Measurements from ENCODE around the gene MRPL4. TPM values are rescaled to one million over a fixed set of nuclear protein-coding genes. Genes with fewer than 3 reads are reported as not detected.
A peak's percentile ranks its signal among the peaks of the same experiment; 100 is the strongest.

The MRPL4 gene
- total and polyA plus RNA-seq, 2 of the 13 experiments (the other 11 are each of a cell fraction or from before 2014, with no cell fraction given) = 40.6 to 42.5 TPM

DNA sequence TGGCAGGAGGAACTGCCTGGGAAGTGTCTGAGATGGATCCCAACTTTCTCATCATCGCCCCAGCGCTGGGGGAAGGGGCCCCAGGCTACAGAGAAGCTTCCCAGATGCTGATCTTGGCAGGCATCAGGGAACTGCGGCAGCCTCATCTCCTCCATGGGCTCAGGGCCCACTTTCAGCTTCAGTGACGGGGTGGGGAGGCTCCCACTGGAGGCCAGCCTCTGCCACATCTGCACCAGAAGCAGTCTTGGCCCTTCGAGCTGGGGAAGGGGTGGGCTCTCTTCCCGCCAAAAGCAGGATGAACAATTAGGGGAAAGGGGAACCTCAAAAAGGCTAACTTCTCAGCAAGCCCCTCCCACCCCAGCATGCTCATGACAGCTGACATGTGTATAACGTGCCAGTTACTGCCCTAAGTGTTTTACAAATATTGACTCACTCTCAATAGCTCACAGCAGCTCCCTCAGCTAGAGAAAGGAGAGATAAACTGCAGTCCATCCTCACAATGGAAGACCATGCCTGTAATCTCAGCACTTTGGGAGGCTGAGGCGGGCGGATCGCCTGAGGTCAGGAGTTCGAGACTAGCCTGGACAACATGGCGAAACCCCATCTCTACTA lies 13.7 kb upstream of the MRPL4 start (continued):
- TF ChIP-seq, protein P1, sequence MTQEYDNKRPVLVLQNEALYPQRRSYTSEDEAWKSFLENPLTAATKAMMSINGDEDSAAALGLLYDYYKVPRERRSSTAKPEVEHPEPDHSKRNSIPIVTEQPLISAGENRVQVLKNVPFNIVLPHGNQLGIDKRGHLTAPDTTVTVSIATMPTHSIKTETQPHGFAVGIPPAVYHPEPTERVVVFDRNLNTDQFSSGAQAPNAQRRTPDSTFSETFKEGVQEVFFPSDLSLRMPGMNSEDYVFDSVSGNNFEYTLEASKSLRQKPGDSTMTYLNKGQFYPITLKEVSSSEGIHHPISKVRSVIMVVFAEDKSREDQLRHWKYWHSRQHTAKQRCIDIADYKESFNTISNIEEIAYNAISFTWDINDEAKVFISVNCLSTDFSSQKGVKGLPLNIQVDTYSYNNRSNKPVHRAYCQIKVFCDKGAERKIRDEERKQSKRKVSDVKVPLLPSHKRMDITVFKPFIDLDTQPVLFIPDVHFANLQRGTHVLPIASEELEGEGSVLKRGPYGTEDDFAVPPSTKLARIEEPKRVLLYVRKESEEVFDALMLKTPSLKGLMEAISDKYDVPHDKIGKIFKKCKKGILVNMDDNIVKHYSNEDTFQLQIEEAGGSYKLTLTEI (CRISPR knock-in tag; conservative IDR thresholded peaks at IDR 0.05) = no peak
- TF ChIP-seq, protein P2, sequence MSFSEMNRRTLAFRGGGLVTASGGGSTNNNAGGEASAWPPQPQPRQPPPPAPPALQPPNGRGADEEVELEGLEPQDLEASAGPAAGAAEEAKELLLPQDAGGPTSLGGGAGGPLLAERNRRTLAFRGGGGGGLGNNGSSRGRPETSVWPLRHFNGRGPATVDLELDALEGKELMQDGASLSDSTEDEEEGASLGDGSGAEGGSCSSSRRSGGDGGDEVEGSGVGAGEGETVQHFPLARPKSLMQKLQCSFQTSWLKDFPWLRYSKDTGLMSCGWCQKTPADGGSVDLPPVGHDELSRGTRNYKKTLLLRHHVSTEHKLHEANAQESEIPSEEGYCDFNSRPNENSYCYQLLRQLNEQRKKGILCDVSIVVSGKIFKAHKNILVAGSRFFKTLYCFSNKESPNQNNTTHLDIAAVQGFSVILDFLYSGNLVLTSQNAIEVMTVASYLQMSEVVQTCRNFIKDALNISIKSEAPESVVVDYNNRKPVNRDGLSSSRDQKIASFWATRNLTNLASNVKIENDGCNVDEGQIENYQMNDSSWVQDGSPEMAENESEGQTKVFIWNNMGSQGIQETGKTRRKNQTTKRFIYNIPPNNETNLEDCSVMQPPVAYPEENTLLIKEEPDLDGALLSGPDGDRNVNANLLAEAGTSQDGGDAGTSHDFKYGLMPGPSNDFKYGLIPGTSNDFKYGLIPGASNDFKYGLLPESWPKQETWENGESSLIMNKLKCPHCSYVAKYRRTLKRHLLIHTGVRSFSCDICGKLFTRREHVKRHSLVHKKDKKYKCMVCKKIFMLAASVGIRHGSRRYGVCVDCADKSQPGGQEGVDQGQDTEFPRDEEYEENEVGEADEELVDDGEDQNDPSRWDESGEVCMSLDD (CRISPR knock-in tag; IDR thresholded peaks at IDR 0.05; ENCODE audit: borderline replicate concordance) = no peak
- TF ChIP-seq TARDBP (CRISPR knock-in tag; IDR thresholded peaks at IDR 0.05) (peak; percentile 51; the same call in 1 of the 2 replicates), RCOR2 (CRISPR knock-in tag; IDR thresholded peaks at IDR 0.05) (peak; percentile 75), ATAD3A (CRISPR knock-in tag; IDR thresholded peaks at IDR 0.05) (no peak), CREM (IDR thresholded peaks at IDR 0.05) (peak; percentile 18; the same call in 1 of the 2 replicates), CREM (CRISPR knock-in tag; IDR thresholded peaks at IDR 0.05) (no peak), ZNF564 (CRISPR knock-in tag; IDR thresholded peaks at IDR 0.05) (no peak), RFXANK (CRISPR knock-in tag; IDR thresholded peaks at IDR 0.05) (no peak), ZNF513 (CRISPR knock-in tag; conservative IDR thresholded peaks at IDR 0.05) (no peak), CEBPG (CRISPR knock-in tag; IDR thresholded peaks at IDR 0.05) (0 out of 2 replicates have a peak, but pooled peaks have one; percentile 35), ZNF432 (CRISPR knock-in tag; IDR thresholded peaks at IDR 0.05; ENCODE audit: borderline replicate concordance) (no peak), ZNF724P (CRISPR knock-in tag; IDR thresholded peaks at IDR 0.05; ENCODE audit: borderline replicate concordance) (no peak), ZFX (CRISPR knock-in tag; IDR thresholded peaks at IDR 0.05; ENCODE audit: low read depth) (peak; percentile 22; the same call in 1 of the 2 replicates), GATAD2A (CRISPR knock-in tag; IDR thresholded peaks at IDR 0.05) (peak; percentile 39)
- TF ChIP-seq, protein P3, sequence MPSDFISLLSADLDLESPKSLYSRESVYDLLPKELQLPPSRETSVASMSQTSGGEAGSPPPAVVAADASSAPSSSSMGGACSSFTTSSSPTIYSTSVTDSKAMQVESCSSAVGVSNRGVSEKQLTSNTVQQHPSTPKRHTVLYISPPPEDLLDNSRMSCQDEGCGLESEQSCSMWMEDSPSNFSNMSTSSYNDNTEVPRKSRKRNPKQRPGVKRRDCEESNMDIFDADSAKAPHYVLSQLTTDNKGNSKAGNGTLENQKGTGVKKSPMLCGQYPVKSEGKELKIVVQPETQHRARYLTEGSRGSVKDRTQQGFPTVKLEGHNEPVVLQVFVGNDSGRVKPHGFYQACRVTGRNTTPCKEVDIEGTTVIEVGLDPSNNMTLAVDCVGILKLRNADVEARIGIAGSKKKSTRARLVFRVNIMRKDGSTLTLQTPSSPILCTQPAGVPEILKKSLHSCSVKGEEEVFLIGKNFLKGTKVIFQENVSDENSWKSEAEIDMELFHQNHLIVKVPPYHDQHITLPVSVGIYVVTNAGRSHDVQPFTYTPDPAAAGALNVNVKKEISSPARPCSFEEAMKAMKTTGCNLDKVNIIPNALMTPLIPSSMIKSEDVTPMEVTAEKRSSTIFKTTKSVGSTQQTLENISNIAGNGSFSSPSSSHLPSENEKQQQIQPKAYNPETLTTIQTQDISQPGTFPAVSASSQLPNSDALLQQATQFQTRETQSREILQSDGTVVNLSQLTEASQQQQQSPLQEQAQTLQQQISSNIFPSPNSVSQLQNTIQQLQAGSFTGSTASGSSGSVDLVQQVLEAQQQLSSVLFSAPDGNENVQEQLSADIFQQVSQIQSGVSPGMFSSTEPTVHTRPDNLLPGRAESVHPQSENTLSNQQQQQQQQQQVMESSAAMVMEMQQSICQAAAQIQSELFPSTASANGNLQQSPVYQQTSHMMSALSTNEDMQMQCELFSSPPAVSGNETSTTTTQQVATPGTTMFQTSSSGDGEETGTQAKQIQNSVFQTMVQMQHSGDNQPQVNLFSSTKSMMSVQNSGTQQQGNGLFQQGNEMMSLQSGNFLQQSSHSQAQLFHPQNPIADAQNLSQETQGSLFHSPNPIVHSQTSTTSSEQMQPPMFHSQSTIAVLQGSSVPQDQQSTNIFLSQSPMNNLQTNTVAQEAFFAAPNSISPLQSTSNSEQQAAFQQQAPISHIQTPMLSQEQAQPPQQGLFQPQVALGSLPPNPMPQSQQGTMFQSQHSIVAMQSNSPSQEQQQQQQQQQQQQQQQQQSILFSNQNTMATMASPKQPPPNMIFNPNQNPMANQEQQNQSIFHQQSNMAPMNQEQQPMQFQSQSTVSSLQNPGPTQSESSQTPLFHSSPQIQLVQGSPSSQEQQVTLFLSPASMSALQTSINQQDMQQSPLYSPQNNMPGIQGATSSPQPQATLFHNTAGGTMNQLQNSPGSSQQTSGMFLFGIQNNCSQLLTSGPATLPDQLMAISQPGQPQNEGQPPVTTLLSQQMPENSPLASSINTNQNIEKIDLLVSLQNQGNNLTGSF (CRISPR knock-in tag; IDR thresholded peaks at IDR 0.05) = no peak
- TF ChIP-seq, protein P4, sequence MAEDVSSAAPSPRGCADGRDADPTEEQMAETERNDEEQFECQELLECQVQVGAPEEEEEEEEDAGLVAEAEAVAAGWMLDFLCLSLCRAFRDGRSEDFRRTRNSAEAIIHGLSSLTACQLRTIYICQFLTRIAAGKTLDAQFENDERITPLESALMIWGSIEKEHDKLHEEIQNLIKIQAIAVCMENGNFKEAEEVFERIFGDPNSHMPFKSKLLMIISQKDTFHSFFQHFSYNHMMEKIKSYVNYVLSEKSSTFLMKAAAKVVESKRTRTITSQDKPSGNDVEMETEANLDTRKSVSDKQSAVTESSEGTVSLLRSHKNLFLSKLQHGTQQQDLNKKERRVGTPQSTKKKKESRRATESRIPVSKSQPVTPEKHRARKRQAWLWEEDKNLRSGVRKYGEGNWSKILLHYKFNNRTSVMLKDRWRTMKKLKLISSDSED (CRISPR knock-in tag; IDR thresholded peaks at IDR 0.05) = no peak
- TF ChIP-seq, protein P5, sequence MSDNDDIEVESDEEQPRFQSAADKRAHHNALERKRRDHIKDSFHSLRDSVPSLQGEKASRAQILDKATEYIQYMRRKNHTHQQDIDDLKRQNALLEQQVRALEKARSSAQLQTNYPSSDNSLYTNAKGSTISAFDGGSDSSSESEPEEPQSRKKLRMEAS (IDR thresholded peaks at IDR 0.05) = peak; percentile 76

All from HepG2 (cell line).